Endothelial cell of umbilical vein (primary cell): Measurements from ENCODE around the gene OTP. TPM values are rescaled to one million over a fixed set of nuclear protein-coding genes. Genes with fewer than 3 reads are reported as not detected.

ENCODE experiments used
- BruUV-seq: library from RNA; stranded (reverse); fragments of 400-500 nt; replicated peaks from 2 replicates; lab custom pipeline; 2021; lab: Mats Ljungman, UMichigan
- CTCF ChIA-PET: fragments of 300-600, 350-600 bp; sonication (Branson Sonifier 250); formaldehyde crosslinking; loops from one replicate; lab custom pipeline; 2021; ENCODE audit warnings: antibody characterized with exemption, inconsistent platforms; lab: Charles Lee
- POLR2A ChIA-PET: fragments of 300-600, 350-600 bp; sonication (Branson Sonifier 250); formaldehyde crosslinking; loops from one replicate; lab custom pipeline; 2021; ENCODE audit warnings: antibody characterized with exemption, inconsistent platforms; lab: Charles Lee
- DNase-seq: peaks from one replicate; pipeline ENCODE4 v3.0.0-alpha.2; 2011; ENCODE audit warnings: low read depth, low spot score
- FAIRE-seq: peaks from 2 replicates; lab custom pipeline; 2011; peaks lifted over from hg19 to GRCh38; lab: Jason Lieb, UNC
- H2AFZ ChIP-seq: 2 replicates; pipeline ENCODE4 v1.6.0; 2012; ENCODE audit warnings: low read depth, low read length, control low read depth, inconsistent platforms
- H3K27ac ChIP-seq: 2 replicates; pipeline ENCODE4 v1.5.1; 2011; ENCODE audit warnings: low read depth, mild to moderate bottlenecking, control low read depth, low read length, moderate library complexity; ENCODE audit not compliant: insufficient read depth
- H3K27me3 ChIP-seq, 2 experiments: 2 replicates each; pipeline versions ENCODE4 v1.6.0 to v1.6.1; 2011; ENCODE audit warnings: low read length in 2 of 2, mixed read lengths in 1 of 2; ENCODE audit not compliant: control insufficient read depth in 2 of 2, insufficient read depth in 2 of 2
- H3K36me3 ChIP-seq, 2 experiments: 2 replicates in 1 of 2; 3 replicates in 1 of 2; pipeline ENCODE4 v1.5.1; 2011; ENCODE audit warnings: low read length in 2 of 2, mild to moderate bottlenecking in 1 of 2, moderate library complexity in 1 of 2; ENCODE audit not compliant: control insufficient read depth in 2 of 2, insufficient read depth in 2 of 2; ENCODE audit errors: extremely low read depth in 1 of 2
- H3K4me1 ChIP-seq: 3 replicates; pipeline ENCODE4 v1.5.1; 2011; ENCODE audit warnings: mild to moderate bottlenecking, low read length; ENCODE audit not compliant: control insufficient read depth, insufficient read depth; ENCODE audit errors: extremely low read depth
- H3K4me2 ChIP-seq: 2 replicates; pipeline ENCODE4 v1.6.1; 2011; ENCODE audit warnings: low read length, control low read depth, mixed read lengths; ENCODE audit not compliant: insufficient read depth
- H3K4me3 ChIP-seq, 3 experiments: fragments of 200-600 bp in 1 of 3; sonication (generic), shearing (Covaris generic) in 1 of 3; replicated peaks in 1 of 3; 2 replicates each; pipeline ENCODE4 v1.5.1; 2011 to 2016; ENCODE audit warnings: control low read depth in 3 of 3, low read length in 3 of 3, mild to moderate bottlenecking in 2 of 3, inconsistent platforms in 1 of 3, low read depth in 1 of 3, moderate library complexity in 1 of 3; ENCODE audit not compliant: insufficient read depth in 1 of 3
- H3K79me2 ChIP-seq: 2 replicates; pipeline ENCODE4 v1.6.0; 2012; ENCODE audit warnings: low read length, inconsistent platforms; ENCODE audit not compliant: control insufficient read depth, insufficient read depth
- H3K9ac ChIP-seq: replicated peaks from 2 replicates; pipeline ENCODE3; 2011; ENCODE audit warnings: low read length, control low read depth; ENCODE audit not compliant: insufficient read depth; ENCODE audit errors: extremely low read depth
- H3K9me1 ChIP-seq: replicated peaks from 3 replicates; pipeline ENCODE4 v1.6.0; 2011; ENCODE audit warnings: mild to moderate bottlenecking, low read length; ENCODE audit not compliant: control insufficient read depth, insufficient read depth; ENCODE audit errors: extremely low read depth
- H3K9me3 ChIP-seq: replicated peaks from 2 replicates; pipeline ENCODE4 v1.5.1; 2012; ENCODE audit warnings: low read length, inconsistent platforms; ENCODE audit not compliant: control insufficient read depth, insufficient read depth
- H4K20me1 ChIP-seq: replicated peaks from 2 replicates; pipeline ENCODE3; 2011; ENCODE audit warnings: mild to moderate bottlenecking, low read length; ENCODE audit not compliant: control insufficient read depth, insufficient read depth; ENCODE audit errors: extremely low read depth
- EZH2 ChIP-seq: IDR thresholded peaks from 2 replicates; pipeline ENCODE4 v1.6.1; 2012; ENCODE audit warnings: borderline replicate concordance, low read depth, mild to moderate bottlenecking, moderate library complexity, low read length, inconsistent platforms; ENCODE audit not compliant: severe bottlenecking
- GATA2 ChIP-seq: IDR thresholded peaks from 2 replicates; pipeline ENCODE4 v1.7.0; 2011; ENCODE audit warnings: low read depth, mild to moderate bottlenecking, moderate library complexity, mixed read lengths, low read length; ENCODE audit not compliant: insufficient read length, insufficient read depth
- JUN ChIP-seq: IDR thresholded peaks from 2 replicates; pipeline ENCODE4 v1.6.1; 2011; ENCODE audit warnings: borderline replicate concordance, low read depth; ENCODE audit not compliant: insufficient read length, insufficient read depth
- dilution Hi-C: fragments of 300-500 bp; cut with MboI; formaldehyde crosslinking; loops from one replicate; pipeline ENCODE4 v1.15.0; 2019; ENCODE audit warnings: low sequenced_read_pairs; ENCODE audit not compliant: extremely low pct_ligation_motif_present
- intact Hi-C: fragments of 100-400 bp; cut with micrococcal nuclease; formaldehyde crosslinking; loops from one replicate; pipeline ENCODE4 v1.10.0; 2022
- polyA plus RNA-seq, 4 experiments: library from polyadenylated mRNA; depleted of rRNA in 3 of 4; stranded (reverse) in 3 of 4; unstranded in 1 of 4; fragments of >200 nt; gene quantifications; 2 replicates each; pipeline versions ENCODE4 v1.2.1 to v1.2.3, GENCODE V29; 2011 to 2012; ENCODE audit warnings: missing spikeins in 1 of 4
- total RNA-seq: library from RNA; stranded (reverse); gene quantifications from 2 replicates; pipeline ENCODE4 v1.2.3, GENCODE V29; 2021

OTP gene
- total and polyA plus RNA-seq, 2 donors (not counting 3 experiments of a cell fraction or from before 2014, with no cell fraction given), result not detected

DNA sequence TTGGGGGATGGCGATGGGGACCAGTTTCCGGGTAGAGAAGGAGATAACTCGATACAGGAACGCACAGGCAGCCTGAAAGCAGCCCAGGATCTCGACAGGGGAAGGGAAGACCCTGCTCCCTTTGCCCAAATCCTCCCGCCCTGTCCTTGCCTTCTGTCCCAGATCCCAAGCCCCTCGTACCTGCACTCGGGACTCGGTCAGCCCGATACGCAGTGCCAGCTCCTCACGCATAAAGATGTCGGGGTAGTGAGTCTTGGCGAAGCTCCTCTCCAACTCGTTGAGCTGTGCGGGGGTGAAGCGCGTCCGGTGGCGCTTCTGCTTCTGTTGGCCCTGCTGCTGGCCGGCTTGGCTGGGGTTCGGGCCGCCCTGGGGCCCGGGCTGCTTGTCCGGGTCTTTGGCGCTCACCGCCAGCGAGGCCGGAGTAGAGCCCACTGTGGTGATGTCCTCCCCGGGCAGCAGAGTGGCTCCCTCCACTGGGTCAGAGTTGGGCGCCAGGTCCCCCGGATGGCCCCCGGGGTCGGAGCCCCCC, 1.8 kb downstream of the OTP start:
- no peak for TF ChIP-seq JUN
- peak; percentile 60 for TF ChIP-seq EZH2
- Histone ChIP-seq H3K4me2 (no peak overlapping the region), H3K4me3 (no peak overlapping the region), H3K9ac (no peak overlapping the region), H3K27ac (no peak overlapping the region), H3K36me3 (no peaks in the 10 kb centered on the region), H3K79me2 (no peaks in the 10 kb centered on the region), H3K9me1 (no peaks in the 10 kb centered on the region), H3K27me3 (peaks cover 76 to 100% of the 10 kb centered on the region in 2 experiments), H2AFZ (no peak overlapping the region), H4K20me1 (peaks cover 3% of the 10 kb centered on the region), H3K4me1 (no peaks in the 10 kb centered on the region), H3K9me3 (no peaks in the 10 kb centered on the region)
- no TSS peak for BruUV-seq
- POLR2A ChIA-PET, result no interaction called here
- FAIRE-seq (no peak), DNase-seq (no peak)
- CTCF ChIA-PET, result interaction anchor here (1.8 kb wide), 1 partner anchor 9 kb away, joined by 5 read pairs; no protein-coding TSS in a partner anchor
- intact Hi-C loops, result loop anchor here (10.0 kb wide), 1 partner anchor 772 kb away; no protein-coding TSS in a partner anchor
- dilution Hi-C loops, result no loop called here

DNA sequence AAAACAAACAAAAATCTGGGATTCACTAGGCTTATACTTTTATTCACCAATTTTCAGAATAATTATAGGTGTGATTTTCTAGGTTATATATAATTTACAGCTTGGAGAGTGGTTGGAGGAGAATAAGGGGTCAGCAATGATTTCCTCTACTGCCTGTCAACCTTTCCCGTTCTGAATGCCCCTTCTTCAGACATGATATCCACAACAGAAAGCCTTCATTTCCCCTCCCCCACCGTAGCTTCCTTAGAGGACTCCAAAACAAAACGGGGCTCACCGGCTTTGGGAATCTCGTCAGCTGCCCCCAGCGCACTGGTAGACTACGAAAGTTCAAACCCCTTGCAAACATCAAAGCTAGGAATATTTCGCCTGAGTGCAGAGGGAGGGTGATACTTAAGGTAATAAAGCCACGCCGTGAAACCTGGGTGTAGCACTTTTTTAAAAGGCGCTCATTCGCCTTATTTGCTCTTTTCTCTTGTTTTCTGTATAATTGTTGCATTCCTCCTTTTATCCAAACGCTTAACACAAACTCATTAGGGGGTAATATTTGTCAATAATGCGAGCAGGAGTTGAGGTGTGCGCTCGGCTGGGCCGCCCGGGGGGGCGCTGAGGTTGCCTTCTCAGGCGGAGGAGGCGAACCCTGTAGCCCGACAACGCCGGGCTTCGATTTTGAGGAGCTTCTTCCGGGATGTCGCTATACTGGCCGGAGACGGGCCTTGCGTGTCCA, 2.4 kb downstream of the OTP start:
- DNase-seq (no peak), FAIRE-seq (no peak)
- no peak overlapping the region for H2AFZ ChIP-seq
- intact Hi-C loops, result loop anchor here (10.0 kb wide), 1 partner anchor 771 kb away; no protein-coding TSS in a partner anchor
- dilution Hi-C loops, result no loop called here
- BruUV-seq, result no TSS peak
- TF ChIP-seq EZH2 (peak; percentile 5), GATA2 (no peak)
- H3K36me3 ChIP-seq, result no peaks in the 10 kb centered on the region
- H3K9me3 ChIP-seq, result no peaks in the 10 kb centered on the region
- POLR2A ChIA-PET, result interaction anchor here (0.7 kb wide), 1 partner anchor 336 kb away, joined by 4 read pairs; no protein-coding TSS in a partner anchor
- no peak overlapping the region for H3K4me2 ChIP-seq
- no peak overlapping the region for H3K27ac ChIP-seq
- no peaks in the 10 kb centered on the region for H3K79me2 ChIP-seq
- H3K9me1 ChIP-seq, result no peaks in the 10 kb centered on the region
- CTCF ChIA-PET, result interaction anchor here (1.8 kb wide), 1 partner anchor 10 kb away, joined by 5 read pairs; no protein-coding TSS in a partner anchor
- H3K4me3 ChIP-seq, result no peak overlapping the region
- H3K4me1 ChIP-seq, result peaks cover 1% of the 10 kb centered on the region
- H3K9ac ChIP-seq, result no peak overlapping the region
- peaks cover 3% of the 10 kb centered on the region for H4K20me1 ChIP-seq
- peaks cover 77 to 100% of the 10 kb centered on the region in 2 experiments for H3K27me3 ChIP-seq
